Gastroesophageal sphincter (tissue), 4 donors: Measurements from ENCODE around the gene IMP3. TPM values are rescaled to one million over a fixed set of nuclear protein-coding genes. Genes with fewer than 3 reads are reported as not detected.

ENCODE experiments used
- ATAC-seq: fragments of 150-250 bp; one replicate; pipeline ENCODE4 v1.9.1; 2016; ENCODE audit warnings: mild to moderate bottlenecking, moderate library complexity
- H3K27ac ChIP-seq, 4 donors: fragments of 200-600 bp; sonication (generic) in 3 of 4; 1 replicate in 3 of 4; 2 replicates in 1 of 4; pipeline ENCODE4 v1.5.1; 2016 to 2019
- H3K27me3 ChIP-seq: fragments of 200-600 bp; sonication (generic); one replicate; pipeline ENCODE4 v1.5.1; 2019
- H3K36me3 ChIP-seq, 2 donors: fragments of 200-600 bp; sonication (generic); one replicate each; pipeline ENCODE4 v1.5.1; 2019; ENCODE audit warnings: control low read depth in 1 of 2
- H3K4me1 ChIP-seq, 3 donors: fragments of 200-600 bp; sonication (generic); 1 replicate in 2 of 3; 2 replicates in 1 of 3; pipeline ENCODE4 v1.5.1; 2016 to 2019; ENCODE audit warnings: control low read depth in 2 of 3
- H3K4me3 ChIP-seq, 2 donors: fragments of 200-600 bp; sonication (generic); one replicate each; pipeline ENCODE4 v1.5.1; 2019; ENCODE audit warnings: mild to moderate bottlenecking in 1 of 2, moderate library complexity in 1 of 2
- H3K9me3 ChIP-seq, 3 donors: fragments of 200-600 bp; sonication (generic); one replicate each; pipeline ENCODE4 v1.5.1; 2017 to 2019; ENCODE audit warnings: control low read depth in 2 of 3
- CTCF ChIP-seq, 4 experiments: fragments of 200-600 bp in 2 of 4; fragments of 450-650 bp in 2 of 4; sonication (generic) in 1 of 4; IDR thresholded peaks; one replicate each; pipeline ENCODE4 v1.5.1; 2017 to 2019; ENCODE audit warnings: antibody characterized with exemption in 4 of 4, mild to moderate bottlenecking in 2 of 4, moderate library complexity in 2 of 4
- EP300 ChIP-seq: sonication (generic); formaldehyde crosslinking; IDR thresholded peaks from one replicate; pipeline ENCODE4 v1.6.1; 2017; ENCODE audit warnings: antibody characterized with exemption, mild to moderate bottlenecking
- POLR2A ChIP-seq, 2 donors: fragments of 450-650 bp; IDR thresholded peaks; one replicate each; pipeline ENCODE4 v1.6.1; 2017; ENCODE audit warnings: antibody characterized with exemption in 2 of 2, mild to moderate bottlenecking in 2 of 2, moderate library complexity in 1 of 2
- POLR2AphosphoS5 ChIP-seq: sonication (generic); formaldehyde crosslinking; IDR thresholded peaks from one replicate; pipeline ENCODE4 v1.6.1; 2017; ENCODE audit warnings: antibody characterized with exemption
- WGBS, 2 donors: methylation state at CpG; one replicate each; pipeline ENCODE4 v1.1.5; 2018; ENCODE audit warnings: low coverage in 1 of 2; 5-methylcytosine and 5-hydroxymethylcytosine counted together
- total RNA-seq, 4 donors: library from RNA; depleted of rRNA; stranded (reverse); fragments of >200 nt; gene quantifications; one replicate each; pipeline ENCODE4 v1.1.0, GENCODE V29; 2016

IMP3 gene
- total RNA-seq, 4 donors from 2014 or later: 72.8 to 94.9 (median 85.5) TPM

GRCh38 chr15:75651810-75652543 is 12.0 kb upstream of the IMP3 start:
- Histone ChIP-seq H3K27me3 (no peaks in the 10 kb centered on the region), H3K4me1 (peaks cover 0 to 84% (median 59%) of the 10 kb centered on the region in 3 donors), H3K4me3 (peak overlapping the region; percentile 4 to 86), H3K27ac (peak overlapping the region in 3 of 4 donors; percentile 54 to 95 (median 65)), H3K36me3 (peaks cover 0 to 38% of the 10 kb centered on the region in 2 donors), H3K9me3 (no peaks in the 10 kb centered on the region)
- ATAC-seq: no peak
- TF ChIP-seq POLR2AphosphoS5: no peak
- no peak for TF ChIP-seq CTCF (IDR thresholded peaks at IDR 0.05)
- TF ChIP-seq EP300: no peak
- TF ChIP-seq POLR2A (IDR thresholded peaks at IDR 0.05): no peak
- WGBS, 2 donors: no CpG with 5 or more reads among the region's 2 CpGs

DNA sequence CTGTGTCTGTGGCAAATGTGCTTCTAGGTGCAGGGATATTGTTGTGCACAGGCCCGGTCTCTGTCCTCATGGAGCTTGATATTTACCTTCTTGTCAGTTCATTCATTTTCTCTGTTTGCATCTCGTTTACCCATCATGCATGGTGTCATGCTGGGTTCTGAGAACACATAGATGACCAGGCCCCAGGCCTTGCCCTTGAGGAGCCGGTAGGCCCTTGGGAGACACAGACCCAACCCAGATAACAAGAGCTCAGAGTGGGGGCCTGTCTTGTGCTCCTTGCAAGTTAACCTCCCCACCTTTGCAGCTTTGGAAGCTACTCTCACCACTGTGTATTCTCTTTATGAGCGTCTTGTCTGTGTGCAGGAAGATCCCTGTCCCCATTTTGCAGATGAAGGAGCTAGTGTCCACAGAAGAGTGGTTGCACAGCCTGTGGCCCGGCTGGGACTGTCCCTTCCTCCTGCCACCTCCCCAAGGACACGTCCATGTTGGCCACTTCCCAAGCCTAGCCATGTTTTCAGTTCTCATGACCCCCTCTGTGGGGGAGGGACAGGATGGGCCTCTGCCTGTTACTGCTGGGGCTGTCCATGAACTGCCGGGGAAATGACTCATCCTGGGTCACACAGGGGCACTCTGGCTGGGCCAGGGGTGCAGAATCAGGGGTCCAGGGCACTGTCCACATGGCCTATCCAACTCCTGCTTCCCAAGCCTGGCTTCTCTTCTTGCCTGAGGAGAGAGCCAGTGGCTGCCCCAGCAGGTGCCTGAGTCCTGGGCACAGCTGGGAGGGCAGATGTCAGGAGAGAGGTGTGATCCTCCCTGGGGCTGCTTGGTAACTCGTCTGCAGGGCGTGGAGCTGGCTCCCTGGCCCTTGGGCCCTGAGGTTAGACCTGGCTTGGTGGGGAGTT is 11.1 kb upstream of the IMP3 start:
- 31 to 49% methylated on average over 2 to 3 of the region's 9 CpGs for WGBS, 2 donors
- TF ChIP-seq EP300: no peak
- TF ChIP-seq CTCF (IDR thresholded peaks at IDR 0.05): no peak
- TF ChIP-seq POLR2AphosphoS5: no peak
- TF ChIP-seq POLR2A (IDR thresholded peaks at IDR 0.05): no peak
- no peak for ATAC-seq

GRCh38 chr15:75649848-75650247 is 9.8 kb upstream of the IMP3 start:
- H3K27me3 ChIP-seq: no peaks in the 10 kb centered on the region
- H3K4me3 ChIP-seq: peak overlapping the region in 1 of 2 donors; percentile 86
- peak overlapping the region in 3 of 4 donors; percentile 95 to 98 (median 97) for H3K27ac ChIP-seq
- H3K4me1 ChIP-seq: peaks cover 2 to 81% (median 61%) of the 10 kb centered on the region in 3 donors
- 82% methylated on average over 3 of the region's 18 CpGs; no CpG with 5 or more reads in 1 of the 2 donors for WGBS, 2 donors
- no peaks in the 10 kb centered on the region for H3K9me3 ChIP-seq
- H3K36me3 ChIP-seq: peaks cover 0 to 19% of the 10 kb centered on the region in 2 donors
- no peak for TF ChIP-seq EP300
- TF ChIP-seq POLR2A (IDR thresholded peaks at IDR 0.05): no peak
- TF ChIP-seq CTCF (IDR thresholded peaks at IDR 0.05): no peak
- no peak for TF ChIP-seq POLR2AphosphoS5
- no peak for ATAC-seq

More for the DNA sequence above, 11.1 kb upstream of the IMP3 start:
- Histone ChIP-seq H3K27me3 (no peaks in the 10 kb centered on the region), H3K27ac (peak overlapping the region in 3 of 4 donors; percentile 65 to 97 (median 95)), H3K9me3 (no peaks in the 10 kb centered on the region), H3K36me3 (peaks cover 0 to 30% of the 10 kb centered on the region in 2 donors), H3K4me3 (peak overlapping the region; percentile 3 to 86), H3K4me1 (peaks cover 2 to 86% (median 66%) of the 10 kb centered on the region in 3 donors)

DNA sequence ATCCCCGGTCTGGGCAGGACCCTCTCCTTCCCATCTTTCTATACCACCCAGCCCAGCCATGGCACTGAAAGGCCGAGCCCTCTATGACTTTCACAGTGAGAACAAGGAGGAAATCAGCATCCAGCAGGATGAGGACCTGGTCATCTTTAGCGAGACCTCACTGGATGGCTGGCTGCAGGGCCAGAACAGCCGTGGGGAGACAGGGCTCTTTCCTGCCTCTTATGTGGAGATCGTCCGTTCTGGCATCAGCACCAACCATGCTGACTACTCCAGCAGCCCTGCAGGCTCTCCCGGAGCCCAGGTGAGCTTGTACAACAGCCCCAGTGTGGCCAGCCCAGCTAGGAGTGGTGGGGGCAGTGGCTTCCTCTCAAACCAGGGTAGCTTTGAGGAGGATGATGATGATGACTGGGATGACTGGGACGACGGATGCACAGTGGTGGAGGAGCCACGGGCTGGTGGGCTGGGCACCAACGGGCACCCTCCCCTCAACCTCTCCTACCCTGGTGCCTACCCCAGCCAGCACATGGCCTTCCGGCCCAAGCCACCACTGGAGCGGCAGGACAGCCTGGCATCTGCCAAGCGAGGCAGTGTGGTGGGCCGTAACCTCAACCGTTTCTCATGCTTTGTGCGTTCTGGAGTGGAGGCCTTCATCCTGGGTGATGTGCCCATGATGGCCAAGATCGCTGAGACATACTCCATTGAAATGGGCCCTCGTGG is 9.2 kb upstream of the IMP3 start:
- TF ChIP-seq EP300 (no peak), CTCF (IDR thresholded peaks at IDR 0.05) (no peak), POLR2AphosphoS5 (no peak), POLR2A (IDR thresholded peaks at IDR 0.05) (no peak)
- H3K4me1 ChIP-seq: peaks cover 2 to 75% (median 55%) of the 10 kb centered on the region in 3 donors
- no peaks in the 10 kb centered on the region for H3K9me3 ChIP-seq
- ATAC-seq: no peak
- peak overlapping the region; percentile 86 to 90 for H3K4me3 ChIP-seq
- H3K27me3 ChIP-seq: no peaks in the 10 kb centered on the region
- WGBS, 2 donors: 65 to 90% methylated on average over 2 to 4 of the region's 19 CpGs
- peak overlapping the region; percentile 92 to 98 (median 96) for H3K27ac ChIP-seq
- peaks cover 0 to 12% of the 10 kb centered on the region in 2 donors for H3K36me3 ChIP-seq
